OCI-M2 (cell line): ENCODE results near the gene STEAP4.
"Not testable (repeated sequence)": the region's sequence is repeated elsewhere in the genome, so short reads cannot be mapped to it uniquely, and the experiment has no call there.

ENCODE experiments used
- DNase-seq: peaks from one replicate; lab custom pipeline; 2025; ENCODE audit not compliant: unreplicated experiment; lab: John Stamatoyannopoulos, UW

STEAP4 gene

GRCh38 chr7:88314061-88314491 lies 7.4 kb upstream of the STEAP4 start:
- no peak for DNase-seq

DNA sequence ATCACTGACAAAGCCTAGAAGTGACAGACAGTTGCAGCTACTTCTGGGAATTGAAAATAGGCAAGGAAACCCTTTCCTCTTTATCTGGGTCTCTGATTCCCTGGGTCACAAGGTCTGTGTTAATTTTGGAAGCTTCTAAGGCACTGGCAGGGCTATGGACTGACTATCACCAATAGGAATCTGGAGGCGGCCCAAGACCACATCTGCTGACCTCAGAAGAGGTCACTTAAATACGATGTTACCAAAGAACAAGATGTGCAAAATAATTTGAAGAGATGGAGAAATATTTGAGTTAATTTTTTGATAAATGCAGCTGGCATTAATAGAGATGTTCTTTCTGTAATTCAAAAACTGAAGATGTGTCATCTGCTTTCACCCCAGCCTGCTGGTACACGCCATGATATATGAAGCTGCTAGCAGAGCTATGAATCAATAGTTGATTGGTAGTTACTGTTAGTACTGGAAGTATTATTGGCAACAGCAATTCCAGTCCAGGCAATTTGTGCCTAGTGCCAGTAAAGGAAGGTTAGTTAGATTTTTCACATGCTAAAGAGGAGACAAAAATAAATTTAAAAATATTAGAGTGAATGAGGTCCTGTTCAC lies 5.5 kb upstream of the STEAP4 start:
- no peak for DNase-seq

GRCh38 chr7:88311675-88312036 lies 5.0 kb upstream of the STEAP4 start:
- DNase-seq = no peak

- DNase-seq = no peak
Measured at GRCh38 chr7:88310956-88311674, 4.4 kb upstream of the STEAP4 start.

- no peak for DNase-seq
Measured at GRCh38 chr7:88309819-88310218, 3.1 kb upstream of the STEAP4 start.

DNA sequence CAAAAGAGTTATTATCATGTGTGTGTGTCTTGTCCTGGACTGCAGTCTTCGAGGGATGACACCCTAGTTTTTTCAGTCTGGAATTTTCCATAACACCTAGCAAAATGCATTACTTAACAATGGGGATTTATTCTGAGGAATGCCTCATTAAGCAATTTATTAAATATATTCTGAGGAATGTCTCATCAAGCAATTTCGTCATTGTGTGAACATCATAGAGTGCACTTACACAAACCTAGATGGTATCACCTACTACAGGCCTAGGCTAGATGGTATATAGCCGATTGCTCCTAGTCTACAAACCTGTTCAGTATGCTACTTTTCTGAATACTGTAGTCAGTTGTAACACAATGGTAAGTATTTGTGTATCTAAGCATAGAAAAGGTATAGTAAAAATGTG lies 1.1 kb upstream of the STEAP4 start:
- DNase-seq = no peak

GRCh38 chr7:88307412-88307811 lies 718 bp upstream of the STEAP4 start:
- DNase-seq = no peak

- no peak for DNase-seq
Measured at GRCh38 chr7:88305044-88305443, 1.6 kb downstream of the STEAP4 start.

GRCh38 chr7:88302486-88302885 lies 4.2 kb downstream of the STEAP4 start:
- DNase-seq = no peak

DNA sequence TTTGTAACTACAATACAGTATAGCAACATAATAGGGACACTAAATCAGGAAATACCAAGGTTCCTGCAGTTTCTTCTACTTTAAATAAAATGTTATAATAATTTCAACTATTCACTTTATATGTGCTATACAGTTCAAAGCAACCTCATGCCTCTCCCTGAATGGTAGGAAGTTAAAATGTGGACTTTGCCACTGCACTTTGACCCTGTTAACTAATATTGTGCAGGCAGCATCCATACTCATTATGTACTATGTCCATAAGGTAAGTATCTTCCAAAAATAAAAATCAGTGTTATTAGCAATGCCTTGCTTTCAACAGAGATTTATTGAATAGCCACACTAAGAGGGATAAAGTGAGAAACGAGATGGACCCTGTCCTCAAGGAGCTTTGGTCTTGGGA lies 4.8 kb downstream of the STEAP4 start:
- DNase-seq = no peak

DNA sequence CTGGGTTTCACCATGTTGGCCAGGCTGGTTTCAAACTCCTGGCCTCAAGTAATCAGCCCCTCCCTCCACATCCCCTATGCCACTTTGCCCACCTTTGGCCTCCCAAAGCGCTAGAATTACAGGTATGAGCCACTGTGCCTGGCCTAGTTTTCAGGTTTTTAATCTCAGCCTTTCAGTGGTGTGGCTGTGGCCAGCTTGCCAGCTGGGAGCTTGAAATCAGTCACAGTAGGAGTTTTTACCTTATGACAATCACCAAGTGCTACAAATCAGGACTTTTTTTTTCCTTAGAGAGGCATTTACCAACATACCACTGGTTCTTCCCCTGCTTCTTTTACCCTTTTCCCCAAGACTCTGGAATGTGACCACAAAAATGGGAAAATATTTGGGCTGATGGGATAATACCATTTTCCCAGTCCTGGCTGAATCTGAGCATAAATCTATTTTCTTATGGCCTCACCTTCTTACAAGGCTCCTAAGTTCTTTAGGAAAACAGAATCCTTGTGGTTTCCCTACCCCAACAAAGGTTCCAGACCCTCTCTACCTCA lies 6.2 kb downstream of the STEAP4 start:
- DNase-seq = no peak

DNA sequence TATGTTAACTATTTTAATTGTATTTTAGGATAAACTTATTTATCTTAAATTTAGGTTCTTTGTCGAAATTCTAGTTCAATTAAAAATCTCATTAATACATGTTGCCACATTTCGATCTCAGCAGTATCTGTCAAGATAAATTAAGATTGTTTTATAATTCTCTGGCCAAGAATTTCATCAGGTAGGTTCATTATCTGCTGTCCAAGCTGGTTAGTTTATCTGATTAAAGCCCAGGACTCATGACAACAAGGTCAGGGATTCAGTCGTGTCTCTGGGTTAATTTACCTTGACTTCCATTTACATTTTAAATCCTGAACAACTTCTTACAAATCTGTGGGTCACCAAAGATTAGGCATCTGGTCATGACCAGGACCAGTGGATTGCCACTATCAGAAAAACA lies 7.6 kb downstream of the STEAP4 start:
- no peak for DNase-seq

DNA sequence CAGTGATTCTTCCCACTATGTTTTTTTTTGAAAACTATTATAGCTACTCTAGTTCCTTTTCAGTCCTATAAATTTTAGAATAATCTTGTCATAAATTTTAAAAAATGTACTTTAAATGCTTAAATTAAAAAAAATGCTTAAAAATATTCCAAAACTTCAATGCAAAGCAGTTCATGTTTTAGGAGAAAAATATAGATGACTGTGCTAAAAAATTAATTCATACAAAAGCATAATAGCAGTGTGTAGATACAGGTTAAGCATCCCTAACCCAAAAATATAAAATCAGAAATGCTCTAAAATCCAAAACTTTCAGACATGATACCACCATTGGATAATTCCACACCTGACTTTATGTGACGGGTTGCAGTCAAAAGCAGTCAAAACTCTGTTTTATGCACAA lies 12.8 kb downstream of the STEAP4 start:
- DNase-seq = no peak

DNA sequence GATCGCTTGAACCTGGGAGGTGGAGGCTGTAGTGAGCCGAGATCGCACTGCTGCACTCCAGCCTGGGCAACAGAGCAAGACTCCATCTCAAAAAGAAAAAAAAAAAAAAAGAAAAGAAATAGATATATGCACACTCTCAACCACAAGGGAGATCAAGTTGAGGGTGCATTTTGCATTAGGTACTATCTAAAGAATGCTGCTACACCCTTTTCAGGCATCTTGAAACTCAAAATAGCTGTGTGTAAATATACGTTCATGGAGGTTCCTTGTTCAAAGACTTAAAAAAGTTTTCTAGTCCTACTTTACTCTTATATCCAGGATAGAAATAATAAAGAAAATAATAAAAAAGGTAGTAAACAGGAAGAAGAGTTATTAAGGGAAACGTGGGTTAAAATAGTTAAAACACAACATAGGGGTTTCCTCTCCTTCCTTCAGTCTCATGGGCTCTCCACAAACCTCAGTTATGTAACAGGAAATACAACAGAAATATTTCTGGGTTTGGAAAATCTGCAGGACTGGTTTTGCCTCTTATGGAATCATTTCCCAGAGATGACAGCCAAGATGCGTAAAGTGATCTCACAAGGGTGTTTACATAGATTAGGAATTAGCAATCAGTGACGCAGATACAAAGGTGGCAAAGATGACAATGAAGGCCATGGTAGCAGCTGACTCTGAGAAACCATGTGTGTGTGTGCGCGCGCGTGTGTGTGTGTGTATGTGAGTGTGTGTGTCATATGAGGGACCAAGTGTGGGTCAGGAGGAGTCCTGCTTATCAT lies 15.1 kb downstream of the STEAP4 start:
- no peak for DNase-seq

DNA sequence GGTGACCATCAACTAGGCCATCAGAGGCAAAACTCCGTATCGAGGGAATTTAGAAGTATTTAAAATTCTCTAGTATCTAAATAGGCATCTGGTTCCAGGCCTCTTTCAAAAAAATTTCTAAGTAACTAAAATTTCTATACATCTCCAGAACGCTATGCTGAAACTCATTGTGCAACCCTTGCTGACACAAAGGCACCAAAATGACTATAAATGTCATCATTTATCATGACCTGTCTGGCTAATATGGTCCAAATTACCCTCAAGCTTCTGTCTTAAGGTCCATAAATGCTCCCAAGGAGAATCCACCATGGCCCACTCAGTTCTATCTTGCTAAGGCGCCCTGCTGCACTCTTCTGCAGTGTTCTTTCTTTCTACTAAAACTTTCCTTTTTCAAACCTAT lies 16.2 kb downstream of the STEAP4 start:
- DNase-seq = no peak

DNA sequence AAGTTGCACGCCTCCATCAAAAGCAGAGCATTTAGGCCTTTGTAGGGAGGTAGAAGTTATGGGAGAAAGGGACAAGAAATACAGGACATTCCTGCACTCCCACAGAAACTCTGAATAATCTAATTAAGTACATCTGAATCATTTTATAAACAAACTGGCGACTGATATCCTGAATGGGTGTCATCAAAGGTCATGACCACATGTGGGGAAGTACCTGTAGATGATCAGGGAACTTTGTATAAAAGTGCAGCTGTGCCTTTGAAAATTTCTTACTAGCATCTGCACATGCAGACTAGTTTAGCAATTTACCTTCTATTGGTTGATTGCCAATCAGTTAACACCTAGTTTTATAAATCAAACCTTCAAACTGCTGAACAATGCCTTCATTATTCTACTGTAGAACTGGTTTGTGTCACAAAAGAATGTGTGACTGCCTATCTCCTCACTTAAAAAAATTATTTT lies 17.1 kb downstream of the STEAP4 start:
- no peak for DNase-seq

DNA sequence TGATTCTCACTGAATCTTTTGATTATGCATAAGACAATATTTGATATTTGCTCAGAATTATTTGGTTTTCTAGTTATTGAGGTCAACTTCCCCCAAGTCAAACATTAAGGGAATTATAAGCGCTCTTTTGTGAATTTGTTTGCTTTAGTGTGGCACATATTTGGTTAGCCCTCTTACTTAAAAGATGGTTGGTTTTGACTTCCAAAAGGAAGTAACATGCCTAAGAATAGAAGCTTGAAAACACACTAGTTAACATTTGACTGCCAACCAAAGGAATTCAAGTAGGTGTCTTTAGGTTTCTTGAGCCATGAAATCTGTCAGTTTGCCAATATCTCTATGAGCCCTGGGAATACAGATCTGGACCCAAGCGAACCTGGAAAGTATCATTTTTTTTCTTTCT lies 24.9 kb downstream of the STEAP4 start:
- no peak for DNase-seq

GRCh38 chr7:88280801-88281200 lies 25.9 kb downstream of the STEAP4 start:
- no peak for DNase-seq

DNA sequence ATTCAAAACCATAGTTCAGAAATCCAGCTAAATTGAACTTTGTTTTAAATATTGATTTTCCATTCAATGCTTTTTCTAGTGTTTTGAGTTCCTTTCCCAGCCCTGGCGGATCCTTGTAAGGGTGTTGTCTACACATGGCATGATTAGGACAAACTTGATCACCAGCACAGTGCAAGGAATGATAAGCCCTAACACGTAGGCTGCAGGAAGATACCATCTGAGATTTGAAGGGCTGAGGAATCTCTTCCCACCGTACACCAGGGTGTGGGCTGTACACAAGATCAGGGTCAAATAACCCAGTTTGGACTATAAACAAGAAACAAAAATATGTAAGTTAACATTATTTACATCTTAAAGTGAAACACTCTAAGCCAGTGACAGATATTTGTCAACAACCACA lies 27.4 kb downstream of the STEAP4 start:
- DNase-seq = no peak

DNA sequence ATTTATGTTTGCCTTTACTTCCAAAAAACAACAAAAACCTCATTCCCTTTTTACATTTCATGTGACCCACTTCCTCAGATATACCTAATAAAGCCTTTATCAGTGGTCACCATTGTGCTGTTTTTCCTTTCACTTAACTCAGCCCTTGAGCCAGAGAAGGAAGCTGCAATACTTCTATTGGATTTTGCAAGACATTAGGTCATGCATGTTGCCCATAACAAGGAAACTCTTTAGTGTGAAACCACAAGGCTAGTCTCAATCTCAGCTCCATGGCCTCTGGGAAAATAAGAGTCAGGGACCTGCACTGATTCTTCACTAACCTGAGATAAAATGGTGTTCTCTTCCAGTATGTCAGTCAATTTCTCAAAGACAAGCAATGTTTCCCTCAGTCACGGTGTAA lies 27.8 kb downstream of the STEAP4 start:
- no peak for DNase-seq

DNA sequence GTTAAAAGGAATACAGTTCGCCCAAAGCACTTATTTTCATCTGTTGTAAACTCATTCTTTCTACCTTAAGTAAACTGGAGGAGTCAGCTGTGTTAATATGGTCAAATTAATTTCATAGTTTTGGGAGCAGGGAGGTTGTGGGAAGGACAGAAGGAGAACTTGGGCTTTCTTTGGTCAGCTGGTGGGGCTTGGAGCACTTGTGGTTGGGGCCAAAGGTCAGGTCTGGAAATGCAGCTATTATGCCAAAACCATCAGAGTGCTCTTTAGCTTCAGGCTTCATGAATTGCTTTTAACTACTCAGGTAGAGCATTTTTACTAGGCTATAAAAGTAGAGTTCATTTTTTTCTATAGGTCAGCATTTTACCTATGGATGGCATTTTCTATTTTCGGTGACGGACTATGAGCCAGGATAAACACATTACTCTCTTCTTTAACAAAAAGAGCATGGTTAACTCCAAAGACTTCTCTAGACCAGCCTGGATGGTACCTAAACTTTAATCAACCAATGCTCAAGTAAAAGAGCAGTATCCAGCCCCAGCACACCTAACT lies 30.0 kb downstream of the STEAP4 start:
- no peak for DNase-seq

DNA sequence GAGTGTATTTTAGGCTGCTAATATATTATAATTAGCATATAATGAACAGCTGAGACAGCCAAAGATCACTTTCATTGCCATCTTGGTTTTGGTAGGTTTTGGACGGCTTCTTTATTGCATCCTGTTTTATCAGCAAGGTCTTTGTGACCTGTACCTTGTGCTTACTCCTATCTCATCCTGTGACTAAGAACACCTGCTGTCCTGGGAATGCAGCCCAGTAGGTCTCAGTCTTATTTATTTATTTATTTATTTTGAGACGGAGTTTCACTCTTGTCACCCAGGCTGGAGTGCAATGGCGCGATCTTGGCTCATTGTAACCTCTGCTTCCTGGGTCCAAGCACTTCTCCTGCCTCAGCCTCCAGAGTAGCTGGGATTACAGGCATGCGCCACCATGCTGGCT lies 31.8 kb downstream of the STEAP4 start:
- DNase-seq = not testable (repeated sequence)
